ENCODE measurements around the gene RXRG.

The RXRG gene

GRCh38 chr1:165356876-165357275 lies 88.0 kb downstream of the RXRG start:
- in situ Hi-C loops (cut with MboI; ENCODE audit: low pct_unique_long_range_greater_than_20kb, low sequenced_read_pairs, unreplicated experiment): no loop called here
- no peak for DNase-seq (ENCODE audit: low spot score)
- TF ChIP-seq, protein P1, sequence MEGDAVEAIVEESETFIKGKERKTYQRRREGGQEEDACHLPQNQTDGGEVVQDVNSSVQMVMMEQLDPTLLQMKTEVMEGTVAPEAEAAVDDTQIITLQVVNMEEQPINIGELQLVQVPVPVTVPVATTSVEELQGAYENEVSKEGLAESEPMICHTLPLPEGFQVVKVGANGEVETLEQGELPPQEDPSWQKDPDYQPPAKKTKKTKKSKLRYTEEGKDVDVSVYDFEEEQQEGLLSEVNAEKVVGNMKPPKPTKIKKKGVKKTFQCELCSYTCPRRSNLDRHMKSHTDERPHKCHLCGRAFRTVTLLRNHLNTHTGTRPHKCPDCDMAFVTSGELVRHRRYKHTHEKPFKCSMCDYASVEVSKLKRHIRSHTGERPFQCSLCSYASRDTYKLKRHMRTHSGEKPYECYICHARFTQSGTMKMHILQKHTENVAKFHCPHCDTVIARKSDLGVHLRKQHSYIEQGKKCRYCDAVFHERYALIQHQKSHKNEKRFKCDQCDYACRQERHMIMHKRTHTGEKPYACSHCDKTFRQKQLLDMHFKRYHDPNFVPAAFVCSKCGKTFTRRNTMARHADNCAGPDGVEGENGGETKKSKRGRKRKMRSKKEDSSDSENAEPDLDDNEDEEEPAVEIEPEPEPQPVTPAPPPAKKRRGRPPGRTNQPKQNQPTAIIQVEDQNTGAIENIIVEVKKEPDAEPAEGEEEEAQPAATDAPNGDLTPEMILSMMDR (IDR thresholded peaks at IDR 0.05; ENCODE audit: extremely low read depth, insufficient read depth, missing control alignments): no peak

DNA sequence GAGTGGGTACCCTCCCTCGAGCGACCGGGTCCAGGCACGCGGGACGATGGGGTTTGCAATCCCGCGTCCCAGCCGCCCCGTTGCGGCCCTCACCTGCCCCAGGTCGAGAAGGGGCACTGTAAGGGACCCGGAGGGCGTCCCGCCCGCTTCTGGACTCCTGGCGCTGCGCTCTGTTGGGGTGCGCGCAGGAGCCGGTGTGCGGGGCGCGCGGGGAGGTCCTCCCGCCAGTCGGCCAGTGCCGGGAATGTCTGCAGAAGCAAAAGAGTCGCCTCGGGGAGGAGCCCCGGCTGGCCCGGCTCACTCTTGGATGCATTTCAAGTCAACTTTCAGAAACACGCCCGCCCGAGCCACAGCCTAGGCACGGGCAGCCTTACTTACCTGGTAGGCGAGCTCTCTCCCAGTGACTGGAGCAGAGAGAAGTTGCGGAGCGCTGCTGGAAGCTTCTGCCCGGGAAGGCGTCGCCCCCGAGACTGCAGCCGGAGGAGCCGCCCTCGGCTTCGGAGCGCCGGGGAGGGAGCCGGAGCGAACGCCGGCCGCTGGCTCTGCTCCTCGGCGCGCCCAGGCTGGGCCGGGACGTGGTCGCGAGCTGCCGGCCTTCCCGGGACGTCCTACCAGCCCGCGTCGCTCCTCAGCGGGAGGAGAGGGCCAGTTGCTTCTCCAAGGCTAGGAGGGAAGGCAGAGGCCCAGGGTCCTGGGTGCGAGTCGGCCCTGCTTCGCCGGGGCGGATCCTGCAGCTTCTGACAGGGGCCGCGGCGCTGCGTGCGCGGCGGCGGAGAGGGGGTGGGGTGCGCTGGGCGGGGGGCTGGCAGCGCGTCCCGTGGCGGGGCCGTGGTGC lies 88.7 kb downstream of the RXRG start, which contains the start of gene LMX1A:
Gene LMX1A, minus strand, starts transcription at position 739 of the 835 bp plus-strand sequence. CDS start 1,156 bp downstream, outside the sequence.
- TF ChIP-seq, protein P1 (IDR thresholded peaks at IDR 0.05; ENCODE audit: extremely low read depth, insufficient read depth, missing control alignments): no peak
- in situ Hi-C loops (cut with MboI; ENCODE audit: low pct_unique_long_range_greater_than_20kb, low sequenced_read_pairs, unreplicated experiment): no loop called here
- no peak for DNase-seq (ENCODE audit: low spot score)

DNA sequence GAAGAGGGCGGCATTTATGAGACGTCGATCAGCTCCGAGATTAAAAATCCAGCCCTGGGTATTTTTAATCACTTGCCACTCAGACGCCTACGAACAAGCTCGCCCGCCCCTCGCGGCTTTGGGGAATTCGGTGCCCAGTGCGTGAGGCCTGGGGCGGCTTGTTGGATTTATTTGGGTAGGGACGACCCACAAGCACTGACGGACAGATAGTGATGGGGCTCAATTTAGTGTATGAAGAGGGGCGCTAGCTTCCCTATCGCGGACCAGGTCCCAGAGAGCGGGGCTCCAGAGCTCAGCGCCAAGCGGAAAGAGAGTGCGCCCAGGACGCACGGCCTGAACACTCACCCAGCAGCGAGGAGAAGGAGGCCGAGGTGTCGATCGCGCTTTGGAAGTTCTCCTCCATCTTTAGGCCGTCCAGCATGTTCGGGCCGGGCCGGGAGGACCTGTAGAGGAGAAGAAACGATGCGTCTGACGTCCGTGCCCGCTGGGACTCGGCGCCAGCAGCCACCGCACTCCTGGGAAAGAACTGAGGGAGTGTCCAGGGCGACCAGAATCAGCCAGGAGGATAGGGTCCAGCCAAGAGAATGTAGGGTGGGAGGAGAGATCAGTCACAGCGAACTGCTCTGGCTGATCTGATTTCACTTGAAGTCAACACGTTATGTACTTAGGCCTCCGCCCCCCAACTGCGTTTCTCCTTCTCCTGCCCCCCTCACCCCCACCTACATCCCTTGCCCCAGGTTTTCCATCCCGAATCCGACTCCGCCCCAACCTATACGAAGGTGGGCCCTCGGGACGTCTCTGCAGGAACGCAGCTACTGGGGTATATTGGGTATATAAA lies 89.6 kb downstream of the RXRG start:
- in situ Hi-C loops (cut with MboI; ENCODE audit: low pct_unique_long_range_greater_than_20kb, low sequenced_read_pairs, unreplicated experiment): no loop called here
- TF ChIP-seq, protein P1 (IDR thresholded peaks at IDR 0.05; ENCODE audit: extremely low read depth, insufficient read depth, missing control alignments): no peak
- no peak for DNase-seq (ENCODE audit: low spot score)

GRCh38 chr1:165354739-165355138 lies 90.2 kb downstream of the RXRG start:
- in situ Hi-C loops (cut with MboI; ENCODE audit: low pct_unique_long_range_greater_than_20kb, low sequenced_read_pairs, unreplicated experiment): no loop called here
- TF ChIP-seq, protein P1 (IDR thresholded peaks at IDR 0.05; ENCODE audit: extremely low read depth, insufficient read depth, missing control alignments): no peak
- no peak for DNase-seq (ENCODE audit: low spot score)

DNA sequence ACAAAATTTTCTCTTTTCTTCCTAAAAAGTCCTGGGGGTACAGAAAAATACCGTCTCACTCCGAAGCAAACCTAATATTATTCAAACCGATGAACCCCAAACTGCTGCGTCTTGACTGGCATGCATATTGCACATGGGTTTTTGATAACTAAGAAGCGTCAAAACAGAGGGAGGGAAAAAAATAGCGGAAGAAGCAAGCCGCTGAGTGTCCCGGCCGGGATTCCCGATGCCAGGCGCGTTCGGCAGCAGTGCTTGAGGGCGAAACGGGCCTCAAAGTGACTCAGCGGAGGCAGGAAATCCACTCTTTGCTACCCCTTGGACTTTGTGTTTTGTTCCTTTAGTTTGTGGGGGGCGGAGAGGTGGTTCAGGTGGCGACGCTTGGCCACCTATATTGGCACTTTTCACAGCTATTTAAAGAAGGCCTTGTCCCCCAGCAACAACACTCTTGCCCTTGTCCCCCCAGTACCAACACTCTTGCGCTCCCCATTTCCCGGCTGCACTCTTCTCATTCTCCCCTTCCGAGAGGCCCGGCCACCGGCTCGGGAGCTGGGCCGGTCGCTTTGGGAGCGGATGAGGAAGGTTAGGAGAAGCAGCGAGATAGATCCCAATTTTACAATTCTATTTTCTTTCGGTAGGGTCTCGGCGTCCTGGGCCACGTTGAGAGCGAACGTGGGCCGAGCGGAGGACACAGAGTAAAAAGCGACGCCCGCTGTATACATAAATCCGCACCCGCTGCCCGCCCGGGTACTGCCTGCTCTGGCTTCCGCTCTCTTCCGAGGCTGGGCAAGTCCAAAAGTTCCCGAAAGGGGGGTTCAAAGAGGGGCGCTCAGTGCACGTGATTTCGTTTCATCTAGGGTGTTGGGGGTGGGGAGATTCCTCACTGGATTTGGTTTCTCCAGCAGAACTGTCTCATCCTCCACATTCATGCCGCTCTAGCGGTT lies 90.9 kb downstream of the RXRG start:
- no peak for DNase-seq (ENCODE audit: low spot score)
- TF ChIP-seq, protein P1 (IDR thresholded peaks at IDR 0.05; ENCODE audit: extremely low read depth, insufficient read depth, missing control alignments): no peak
- in situ Hi-C loops (cut with MboI; ENCODE audit: low pct_unique_long_range_greater_than_20kb, low sequenced_read_pairs, unreplicated experiment): no loop called here

All from GM13977 (cell line).